ENCODE measurements around the gene CAPZA1. TPM values are rescaled to one million over a fixed set of nuclear protein-coding genes. Genes with fewer than 3 reads are reported as not detected.

Gene CAPZA1
- total RNA-seq, 1 donor: 159 TPM

DNA sequence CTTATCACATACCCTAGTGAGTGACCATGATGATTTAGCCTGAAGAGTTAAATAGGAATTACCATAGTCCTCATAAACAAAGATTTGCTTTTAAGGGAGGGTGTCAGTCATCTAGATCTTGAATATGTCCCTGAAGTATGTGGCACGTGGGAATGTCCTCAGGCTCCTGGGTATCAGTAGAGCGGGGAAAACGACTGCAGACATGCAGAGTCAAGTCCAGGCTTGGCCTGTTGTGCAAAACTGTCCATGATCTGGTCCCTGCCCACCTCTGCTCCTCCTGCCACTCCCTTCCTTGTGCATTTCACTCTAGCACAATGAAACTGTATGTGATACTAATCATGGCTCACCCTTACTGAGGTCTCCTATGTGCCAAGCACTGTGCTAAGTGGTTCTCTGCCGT lies 67.7 kb downstream of the CAPZA1 start:
- no peak for TF ChIP-seq CTCF (IDR thresholded peaks at IDR 0.05; ENCODE audit: extremely low read depth, low read depth, low read length)

GRCh38 chr1:112687785-112688496 lies 68.3 kb downstream of the CAPZA1 start:
- H3K27ac ChIP-seq (ENCODE audit: low read depth, low read length): no peak overlapping the region
- peaks cover 8% of the 10 kb centered on the region for H3K4me1 ChIP-seq (ENCODE audit: insufficient read depth, low read length)
- no peak for TF ChIP-seq CTCF (IDR thresholded peaks at IDR 0.05; ENCODE audit: extremely low read depth, low read depth, low read length)
- H2AFZ ChIP-seq (ENCODE audit: low read length): no peak overlapping the region
- H3K4me3 ChIP-seq (ENCODE audit: insufficient read depth, low read length): no peak overlapping the region
- H3K27me3 ChIP-seq (ENCODE audit: insufficient read depth, low read length): no peaks in the 10 kb centered on the region
- peaks cover 25% of the 10 kb centered on the region for H3K79me2 ChIP-seq (ENCODE audit: insufficient read depth, low read length)
- H3K9me3 ChIP-seq (ENCODE audit: low read depth, low read length): no peaks in the 10 kb centered on the region
- peaks cover 22% of the 10 kb centered on the region for H4K20me1 ChIP-seq (ENCODE audit: insufficient read depth, low read length)
- H3K36me3 ChIP-seq (ENCODE audit: insufficient read depth, low read length): peaks cover 38% of the 10 kb centered on the region
- DNase-seq (ENCODE audit: insufficient read length, low spot score, missing footprints): peak; percentile 39
- no peak overlapping the region for H3K4me2 ChIP-seq (ENCODE audit: insufficient read depth, low read length)

More for the DNA sequence above, 67.7 kb downstream of the CAPZA1 start:
- no peak for DNase-seq (ENCODE audit: insufficient read length, low spot score, missing footprints)
- Histone ChIP-seq H3K4me3 (ENCODE audit: insufficient read depth, low read length) (no peak overlapping the region), H3K36me3 (ENCODE audit: insufficient read depth, low read length) (peaks cover 32% of the 10 kb centered on the region), H3K79me2 (ENCODE audit: insufficient read depth, low read length) (peaks cover 27% of the 10 kb centered on the region), H3K27ac (ENCODE audit: low read depth, low read length) (no peak overlapping the region), H3K4me2 (ENCODE audit: insufficient read depth, low read length) (no peak overlapping the region), H2AFZ (ENCODE audit: low read length) (no peak overlapping the region), H3K4me1 (ENCODE audit: insufficient read depth, low read length) (peaks cover 8% of the 10 kb centered on the region), H4K20me1 (ENCODE audit: insufficient read depth, low read length) (peaks cover 23% of the 10 kb centered on the region), H3K9me3 (ENCODE audit: low read depth, low read length) (no peaks in the 10 kb centered on the region), H3K27me3 (ENCODE audit: insufficient read depth, low read length) (no peaks in the 10 kb centered on the region)

DNA sequence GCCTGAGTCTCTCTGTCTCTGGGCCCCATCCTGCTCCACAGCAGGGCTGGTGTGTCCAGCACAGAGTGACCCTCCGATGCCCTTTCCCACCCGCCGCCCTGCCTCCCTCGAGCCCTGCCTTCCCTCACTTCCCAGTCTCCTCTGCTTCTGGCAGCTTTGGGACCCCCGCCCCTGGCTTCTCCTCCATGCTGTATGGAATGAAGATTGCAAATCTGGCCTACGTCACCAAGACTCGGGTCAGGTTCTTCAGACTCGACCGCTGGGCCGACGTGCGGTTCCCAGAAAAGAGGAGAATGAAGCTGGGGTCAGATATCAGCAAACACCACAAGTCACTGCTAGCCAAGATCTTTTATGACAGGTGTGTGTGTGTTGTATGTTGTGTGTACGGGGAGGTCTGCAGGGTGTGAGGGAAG lies 69.2 kb downstream of the CAPZA1 start:
- TF ChIP-seq CTCF (IDR thresholded peaks at IDR 0.05; ENCODE audit: extremely low read depth, low read depth, low read length): no peak
- H3K27me3 ChIP-seq (ENCODE audit: insufficient read depth, low read length): no peaks in the 10 kb centered on the region
- H3K4me3 ChIP-seq (ENCODE audit: insufficient read depth, low read length): no peak overlapping the region
- peaks cover 22% of the 10 kb centered on the region for H4K20me1 ChIP-seq (ENCODE audit: insufficient read depth, low read length)
- peaks cover 17% of the 10 kb centered on the region for H3K79me2 ChIP-seq (ENCODE audit: insufficient read depth, low read length)
- peaks cover 46% of the 10 kb centered on the region for H3K36me3 ChIP-seq (ENCODE audit: insufficient read depth, low read length)
- no peak overlapping the region for H3K4me2 ChIP-seq (ENCODE audit: insufficient read depth, low read length)
- H3K27ac ChIP-seq (ENCODE audit: low read depth, low read length): no peak overlapping the region
- no peaks in the 10 kb centered on the region for H3K9me3 ChIP-seq (ENCODE audit: low read depth, low read length)
- no peak overlapping the region for H2AFZ ChIP-seq (ENCODE audit: low read length)
- H3K4me1 ChIP-seq (ENCODE audit: insufficient read depth, low read length): peaks cover 8% of the 10 kb centered on the region
- peak; percentile 66 for DNase-seq (ENCODE audit: insufficient read length, low spot score, missing footprints)

DNA sequence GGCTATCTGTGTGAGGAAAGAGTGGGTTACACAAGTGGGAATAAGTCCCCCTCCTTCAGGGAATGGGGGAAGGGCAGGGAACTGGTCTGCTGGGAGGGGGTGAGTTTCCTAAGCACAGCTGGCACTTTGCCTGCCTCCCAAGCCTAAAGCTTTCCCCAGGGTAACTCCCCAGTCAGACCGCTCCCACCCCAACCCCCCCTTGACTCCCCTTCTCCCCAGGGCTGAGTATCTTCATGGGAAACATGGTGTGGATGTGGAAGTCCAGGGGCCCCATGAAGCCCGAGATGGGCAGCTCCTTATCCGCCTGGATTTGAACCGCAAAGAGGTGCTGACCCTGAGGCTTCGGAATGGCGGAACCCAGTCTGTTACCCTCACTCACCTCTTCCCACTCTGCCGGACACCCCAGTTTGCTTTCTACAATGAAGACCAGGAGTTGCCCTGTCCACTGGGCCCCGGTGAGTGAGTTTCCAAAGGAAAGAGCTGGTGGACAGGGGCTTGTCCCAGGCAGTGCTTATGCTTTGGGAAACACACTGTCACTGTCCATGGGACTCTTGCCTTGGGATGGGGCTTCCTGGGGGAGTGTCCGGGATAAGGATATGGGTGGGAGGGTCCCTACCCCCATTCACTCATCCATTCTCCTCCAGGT lies 69.7 kb downstream of the CAPZA1 start:
- Histone ChIP-seq H3K4me2 (ENCODE audit: insufficient read depth, low read length) (no peak overlapping the region), H3K4me1 (ENCODE audit: insufficient read depth, low read length) (peaks cover 8% of the 10 kb centered on the region), H2AFZ (ENCODE audit: low read length) (no peak overlapping the region), H3K27ac (ENCODE audit: low read depth, low read length) (no peak overlapping the region), H3K36me3 (ENCODE audit: insufficient read depth, low read length) (peaks cover 52% of the 10 kb centered on the region), H3K4me3 (ENCODE audit: insufficient read depth, low read length) (no peak overlapping the region), H4K20me1 (ENCODE audit: insufficient read depth, low read length) (peaks cover 22% of the 10 kb centered on the region), H3K27me3 (ENCODE audit: insufficient read depth, low read length) (no peaks in the 10 kb centered on the region), H3K79me2 (ENCODE audit: insufficient read depth, low read length) (peaks cover 17% of the 10 kb centered on the region), H3K9me3 (ENCODE audit: low read depth, low read length) (no peaks in the 10 kb centered on the region)
- TF ChIP-seq CTCF (IDR thresholded peaks at IDR 0.05; ENCODE audit: extremely low read depth, low read depth, low read length): no peak
- peak; percentile 56 for DNase-seq (ENCODE audit: insufficient read length, low spot score, missing footprints)

Data from osteoblast (primary cell).